Skin epidermis (tissue), 12 donors: Measurements from ENCODE around the gene HDAC7.
"Not testable (repeated sequence)": the region's sequence is repeated elsewhere in the genome, so short reads cannot be mapped to it uniquely, and the experiment has no call there.

ENCODE experiments used
- H3K27ac ChIP-seq, 21 experiments: fragments of 200-600 bp; sonication (generic) in 11 of 21; one replicate each; pipeline ENCODE4 v1.5.0; 2020; ENCODE audit warnings: mild to moderate bottlenecking in 3 of 21, inconsistent platforms in 2 of 21, moderate library complexity in 2 of 21
- H3K4me3 ChIP-seq, 7 experiments: fragments of 200-600 bp; sonication (generic) in 2 of 7; one replicate each; pipeline ENCODE4 v1.5.0; 2020; ENCODE audit warnings: inconsistent platforms in 2 of 7, mild to moderate bottlenecking in 2 of 7, moderate library complexity in 1 of 7

The HDAC7 gene

GRCh38 chr12:47818467-47819137, 1.1 kb downstream of the HDAC7 start:
- H3K4me3 ChIP-seq = peak overlapping the region; percentile 60 to 80 (median 71)
- peak overlapping the region; percentile 88 to 99 (median 97) for H3K27ac ChIP-seq

- Histone ChIP-seq H3K4me3 (peak overlapping the region; percentile 60 to 80 (median 71)), H3K27ac (peak overlapping the region; percentile 88 to 99 (median 97))
Observed at GRCh38 chr12:47818007-47818376, 1.7 kb downstream of the HDAC7 start.

GRCh38 chr12:47817272-47818006, 2.3 kb downstream of the HDAC7 start:
- peak overlapping the region; percentile 48 to 99 (median 97) for H3K27ac ChIP-seq
- H3K4me3 ChIP-seq = peak overlapping the region; percentile 60 to 80 (median 71)

GRCh38 chr12:47816403-47817271, 3.1 kb downstream of the HDAC7 start:
- peak overlapping the region in 5 of 7 experiments; percentile 60 to 80 (median 71) for H3K4me3 ChIP-seq
- H3K27ac ChIP-seq = peak overlapping the region in 20 of 21 experiments; percentile 48 to 99 (median 97)

- H3K27ac ChIP-seq = peak overlapping the region in 18 of 21 experiments; percentile 47 to 99 (median 92)
- H3K4me3 ChIP-seq = not testable (repeated sequence)
Observed at GRCh38 chr12:47815447-47815846, 4.3 kb downstream of the HDAC7 start.

- H3K27ac ChIP-seq = peak overlapping the region in 20 of 21 experiments; percentile 80 to 99 (median 92)
- no peak overlapping the region for H3K4me3 ChIP-seq
Observed at GRCh38 chr12:47814539-47815170, 5.0 kb downstream of the HDAC7 start.

GRCh38 chr12:47813511-47814196, 6.0 kb downstream of the HDAC7 start:
- peak overlapping the region; percentile 12 to 40 (median 29) for H3K4me3 ChIP-seq

GRCh38 chr12:47812797-47813510, 6.7 kb downstream of the HDAC7 start:
- H3K4me3 ChIP-seq = peak overlapping the region; percentile 12 to 40 (median 29)
- H3K27ac ChIP-seq = peak overlapping the region; percentile 51 to 99 (median 92)

More at GRCh38 chr12:47813511-47814196, 6.0 kb downstream of the HDAC7 start:
- H3K27ac ChIP-seq = peak overlapping the region; percentile 51 to 99 (median 92)

GRCh38 chr12:47811581-47812484, 7.9 kb downstream of the HDAC7 start:
- H3K4me3 ChIP-seq = peak overlapping the region in 1 of 7 experiments; percentile 40

GRCh38 chr12:47811072-47811396, 8.7 kb downstream of the HDAC7 start:
- Histone ChIP-seq H3K27ac (peak overlapping the region in 19 of 21 experiments; percentile 33 to 99 (median 92)), H3K4me3 (no peak overlapping the region)

More at GRCh38 chr12:47811581-47812484, 7.9 kb downstream of the HDAC7 start:
- H3K27ac ChIP-seq = peak overlapping the region; percentile 41 to 99 (median 92)

GRCh38 chr12:47809518-47809917, 10.2 kb downstream of the HDAC7 start:
- H3K27ac ChIP-seq = peak overlapping the region in 17 of 21 experiments; percentile 33 to 99 (median 93)
- H3K4me3 ChIP-seq = not testable (repeated sequence)

- Histone ChIP-seq H3K27ac (peak overlapping the region in 20 of 21 experiments; percentile 47 to 99 (median 90)), H3K4me3 (no peak overlapping the region)
Observed at GRCh38 chr12:47808574-47809365, 10.9 kb downstream of the HDAC7 start.

- no peak overlapping the region for H3K4me3 ChIP-seq
- H3K27ac ChIP-seq = peak overlapping the region in 20 of 21 experiments; percentile 47 to 99 (median 90)
Observed at GRCh38 chr12:47808050-47808449, 11.7 kb downstream of the HDAC7 start.

GRCh38 chr12:47807338-47807737, 12.4 kb downstream of the HDAC7 start:
- no peak overlapping the region for H3K4me3 ChIP-seq
- H3K27ac ChIP-seq = peak overlapping the region in 19 of 21 experiments; percentile 2 to 99 (median 88)

- peak overlapping the region in 11 of 21 experiments; percentile 21 to 97 (median 65) for H3K27ac ChIP-seq
- H3K4me3 ChIP-seq = no peak overlapping the region
Observed at GRCh38 chr12:47805417-47805816, 14.3 kb downstream of the HDAC7 start.

GRCh38 chr12:47804171-47804570, 15.5 kb downstream of the HDAC7 start:
- Histone ChIP-seq H3K27ac (peak overlapping the region in 9 of 21 experiments; percentile 31 to 97 (median 72)), H3K4me3 (no peak overlapping the region)
